ENCODE measurements around the gene FLACC1.

DNA sequence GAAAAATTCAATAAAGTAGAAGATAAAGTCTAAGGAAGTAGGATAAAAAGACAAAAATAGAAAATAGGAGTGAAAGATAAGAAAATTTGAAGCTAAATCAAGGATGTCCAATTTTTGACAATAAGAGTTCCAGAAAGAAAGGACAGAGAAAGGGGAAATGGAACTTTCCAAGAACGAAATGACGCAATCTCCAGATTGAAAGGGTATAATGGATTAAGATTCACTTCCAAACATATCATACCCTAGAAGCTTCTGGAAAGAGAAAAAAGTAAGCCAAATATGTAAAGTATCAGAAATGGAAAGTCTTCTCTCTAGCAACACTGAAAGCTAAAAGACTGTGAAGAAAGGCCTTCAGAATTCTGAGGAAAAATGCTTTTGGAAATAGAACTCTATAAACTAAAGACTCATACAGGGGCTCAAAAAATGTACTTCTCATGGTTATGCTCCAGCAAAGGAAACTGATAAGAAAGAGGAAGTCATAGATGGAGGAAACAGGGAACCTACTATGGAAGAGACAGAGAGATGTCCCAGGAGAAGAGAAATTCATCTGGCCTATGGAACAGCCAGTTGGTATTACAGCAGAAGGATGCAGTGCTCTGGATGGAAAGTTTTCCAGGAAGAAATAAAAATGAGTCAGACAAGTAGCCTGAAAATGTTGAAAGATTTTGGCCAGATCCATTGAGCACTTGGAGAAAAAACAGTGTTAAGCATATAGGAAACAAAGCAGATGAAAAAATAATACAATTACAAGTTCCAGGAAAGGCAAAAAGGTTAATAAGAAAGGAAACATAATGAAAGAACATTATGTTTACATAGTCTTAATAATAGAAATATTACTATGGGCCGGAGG, 76.7 kb downstream of the FLACC1 start:
- TF ChIP-seq, protein P1, sequence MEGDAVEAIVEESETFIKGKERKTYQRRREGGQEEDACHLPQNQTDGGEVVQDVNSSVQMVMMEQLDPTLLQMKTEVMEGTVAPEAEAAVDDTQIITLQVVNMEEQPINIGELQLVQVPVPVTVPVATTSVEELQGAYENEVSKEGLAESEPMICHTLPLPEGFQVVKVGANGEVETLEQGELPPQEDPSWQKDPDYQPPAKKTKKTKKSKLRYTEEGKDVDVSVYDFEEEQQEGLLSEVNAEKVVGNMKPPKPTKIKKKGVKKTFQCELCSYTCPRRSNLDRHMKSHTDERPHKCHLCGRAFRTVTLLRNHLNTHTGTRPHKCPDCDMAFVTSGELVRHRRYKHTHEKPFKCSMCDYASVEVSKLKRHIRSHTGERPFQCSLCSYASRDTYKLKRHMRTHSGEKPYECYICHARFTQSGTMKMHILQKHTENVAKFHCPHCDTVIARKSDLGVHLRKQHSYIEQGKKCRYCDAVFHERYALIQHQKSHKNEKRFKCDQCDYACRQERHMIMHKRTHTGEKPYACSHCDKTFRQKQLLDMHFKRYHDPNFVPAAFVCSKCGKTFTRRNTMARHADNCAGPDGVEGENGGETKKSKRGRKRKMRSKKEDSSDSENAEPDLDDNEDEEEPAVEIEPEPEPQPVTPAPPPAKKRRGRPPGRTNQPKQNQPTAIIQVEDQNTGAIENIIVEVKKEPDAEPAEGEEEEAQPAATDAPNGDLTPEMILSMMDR (IDR thresholded peaks at IDR 0.05), result no peak
- TF ChIP-seq POLR2A (IDR thresholded peaks at IDR 0.05), result no peak
